Activated T-cell treated with anti-CD3 and anti-CD28 coated beads, Interleukin-2, amount 50 U/mL, for 4 hours (primary cell): ENCODE results near the gene RCOR2. TPM values are rescaled to one million over a fixed set of nuclear protein-coding genes. Genes with fewer than 3 reads are reported as not detected.

Experiments
- ATAC-seq, 2 donors: fragments of 200-7000 bp; cut with Tn5 transposase; one replicate each; pipeline ENCODE4 v1.10.0; 2021
- DNase-seq: peaks from one replicate; pipeline ENCODE4 v3.0.0-alpha.2; 2020
- H3K27me3 Mint-ChIP-seq: one replicate; pipeline ENCODE4 v1.8.0; 2021; ENCODE audit warnings: low read depth, mixed read lengths
- H3K36me3 Mint-ChIP-seq: one replicate; pipeline ENCODE4 v1.8.0; 2022; ENCODE audit warnings: mixed read lengths; ENCODE audit not compliant: insufficient read depth
- H3K4me1 Mint-ChIP-seq: one replicate; pipeline ENCODE4 v1.8.0; 2021; ENCODE audit warnings: low read depth, mixed read lengths
- H3K4me3 Mint-ChIP-seq: one replicate; pipeline ENCODE4 v1.8.0; 2021; ENCODE audit warnings: mild to moderate bottlenecking, moderate library complexity, mixed read lengths
- H3K9me3 Mint-ChIP-seq: one replicate; pipeline ENCODE4 v1.8.0; 2021; ENCODE audit warnings: mixed read lengths
- total RNA-seq, 3 donors: library from RNA; stranded (reverse); gene quantifications; one replicate each; pipeline ENCODE4 v1.2.1, GENCODE V29; 2021

Gene RCOR2
- total RNA-seq, 3 donors from 2014 or later, result 0.13 to 0.27 TPM; not detected in 1

DNA sequence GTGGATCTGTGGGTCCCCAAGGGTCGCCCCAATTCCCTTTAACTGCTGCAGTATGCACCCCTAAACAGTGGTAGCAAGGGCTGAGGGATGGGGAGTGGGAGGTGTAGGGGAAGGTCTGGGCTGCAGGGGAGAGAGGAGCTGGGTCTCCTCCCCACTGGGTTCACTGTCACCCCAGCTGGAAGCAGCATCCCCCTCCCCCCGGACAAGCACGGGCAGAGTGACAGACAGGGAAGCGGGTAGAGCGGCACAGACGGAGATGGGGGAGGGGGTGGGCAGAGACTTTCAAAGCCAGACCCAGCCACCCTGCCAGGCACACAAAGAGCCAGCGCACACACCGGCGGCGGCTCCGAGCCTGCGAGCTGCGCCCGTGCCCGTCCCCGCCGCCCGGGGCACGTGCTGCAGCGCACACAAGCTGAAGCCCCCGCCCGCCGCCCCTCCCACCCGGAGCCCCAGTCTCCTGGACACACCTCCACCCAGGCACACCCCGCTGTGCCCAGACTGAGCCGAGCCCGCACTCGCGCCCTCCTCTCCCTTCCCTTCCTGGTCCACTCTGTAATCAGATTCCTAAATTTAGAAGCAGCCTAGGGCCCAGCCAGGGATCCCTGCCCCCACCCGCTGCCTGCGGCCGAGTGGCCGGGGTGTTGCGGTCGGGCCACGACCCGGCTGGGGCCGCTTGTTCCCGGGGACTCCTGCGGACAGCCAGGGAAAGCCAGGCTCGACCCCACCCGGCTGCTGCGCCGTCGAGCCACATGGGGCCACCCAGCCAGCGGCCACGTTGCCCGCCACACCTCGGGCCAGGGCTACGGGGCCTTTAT is 935 bp upstream of the RCOR2 start:
- DNase-seq (peak; percentile 15), ATAC-seq (peak; percentile 7 to 15)

DNA sequence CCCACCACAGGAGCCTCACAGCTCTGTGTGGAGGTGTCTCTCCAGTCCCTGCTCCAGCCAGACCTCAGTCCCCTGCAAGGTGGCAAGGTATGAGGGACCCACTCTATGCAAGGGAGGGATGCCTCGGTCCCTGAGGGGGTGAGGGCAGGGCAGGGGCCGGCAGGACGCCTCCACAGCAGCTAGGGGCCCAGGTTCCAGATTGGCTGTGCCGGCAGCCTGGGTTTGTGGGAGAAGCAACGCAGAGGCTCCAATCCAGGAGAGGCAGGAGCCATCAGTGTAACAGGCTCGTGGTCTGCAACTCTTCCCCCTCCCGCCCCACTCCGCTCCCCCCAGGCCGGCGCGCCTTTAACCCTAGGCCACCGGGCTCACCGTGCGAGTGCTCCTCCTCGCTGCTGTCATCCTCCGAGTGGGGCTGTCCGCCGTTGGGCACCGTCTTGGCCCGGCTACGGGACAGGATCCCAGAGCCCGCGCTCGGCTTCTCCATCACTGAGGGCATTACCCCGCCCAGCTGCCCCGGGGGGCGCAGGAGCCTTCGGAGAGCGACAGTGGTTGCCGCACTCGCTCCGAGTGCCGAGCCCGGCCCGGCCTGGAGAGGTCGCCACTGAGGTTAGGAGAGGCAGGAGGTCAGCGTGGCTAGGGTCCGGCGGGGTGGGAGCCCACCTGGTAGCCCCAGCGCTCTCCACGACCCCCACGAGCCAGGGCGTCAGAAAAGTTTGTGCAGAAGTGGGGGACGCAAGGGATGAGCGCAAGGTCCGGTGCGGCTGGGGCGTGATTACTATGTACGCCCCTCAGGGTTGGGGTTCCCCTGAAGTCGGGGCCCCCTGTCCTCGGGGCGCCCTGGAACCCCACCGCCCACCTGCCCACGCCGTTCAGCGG is 765 bp downstream of the RCOR2 start:
- peaks cover 3% of the 10 kb centered on the region for H3K27me3 Mint-ChIP-seq
- peak; percentile 18 for DNase-seq

More for the DNA sequence above, 935 bp upstream of the RCOR2 start:
- Mint-ChIP-seq H3K9me3 (no peaks in the 10 kb centered on the region), H3K27me3 (peaks cover 3% of the 10 kb centered on the region), H3K36me3 (no peaks in the 10 kb centered on the region), H3K4me3 (peak overlapping the region; percentile 62), H3K4me1 (peaks cover 15% of the 10 kb centered on the region)

DNA sequence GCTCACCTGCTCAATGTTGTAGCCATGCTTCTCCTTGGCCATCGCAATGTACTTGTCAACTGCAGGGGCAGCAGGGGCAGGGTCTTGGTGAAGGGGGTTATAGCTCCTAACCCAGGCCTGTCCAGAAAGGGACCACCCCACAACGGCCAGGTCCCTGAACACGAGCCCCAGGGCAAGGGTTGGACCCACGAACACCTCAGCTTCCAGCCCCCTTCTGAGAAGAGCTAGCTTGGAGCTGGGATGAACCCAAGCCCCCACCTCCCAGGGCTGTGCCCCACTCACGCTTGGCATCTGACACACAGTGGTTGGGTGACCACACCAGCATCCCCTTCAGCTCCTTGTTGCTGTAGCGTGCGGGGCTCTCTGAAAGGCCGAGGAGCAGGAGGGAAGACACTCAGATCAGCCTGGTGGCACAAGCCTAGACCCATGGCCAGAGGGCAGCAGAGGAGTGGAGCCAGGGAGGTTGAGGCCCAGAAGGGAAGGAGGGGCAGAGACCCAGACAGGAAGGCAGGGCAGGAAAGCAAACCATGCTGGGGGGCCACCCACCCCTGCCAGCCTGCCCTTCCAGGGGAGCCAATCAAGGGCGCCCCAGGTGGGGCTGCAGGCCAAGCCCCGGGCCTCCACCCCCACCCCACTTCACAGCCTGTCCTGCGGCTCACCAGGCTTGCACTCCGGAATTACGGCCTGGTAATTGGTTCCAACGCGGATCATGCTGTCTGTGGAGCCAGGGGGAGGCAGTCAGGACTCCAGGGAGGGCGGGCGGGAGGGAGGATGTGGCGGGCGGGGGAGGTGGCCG is 1.9 kb downstream of the RCOR2 start:
- H3K4me3 Mint-ChIP-seq, result peak overlapping the region; percentile 62
- no peaks in the 10 kb centered on the region for H3K9me3 Mint-ChIP-seq
- no peak for ATAC-seq
- no peaks in the 10 kb centered on the region for H3K36me3 Mint-ChIP-seq
- peaks cover 17% of the 10 kb centered on the region for H3K4me1 Mint-ChIP-seq
- DNase-seq, result no peak
- H3K27me3 Mint-ChIP-seq, result peaks cover 3% of the 10 kb centered on the region

More for the DNA sequence above, 765 bp downstream of the RCOR2 start:
- H3K4me1 Mint-ChIP-seq, result peaks cover 15% of the 10 kb centered on the region
- H3K36me3 Mint-ChIP-seq, result no peaks in the 10 kb centered on the region
- H3K9me3 Mint-ChIP-seq, result no peaks in the 10 kb centered on the region
- peak; percentile 39 to 41 for ATAC-seq
- H3K4me3 Mint-ChIP-seq, result peak overlapping the region; percentile 79

DNA sequence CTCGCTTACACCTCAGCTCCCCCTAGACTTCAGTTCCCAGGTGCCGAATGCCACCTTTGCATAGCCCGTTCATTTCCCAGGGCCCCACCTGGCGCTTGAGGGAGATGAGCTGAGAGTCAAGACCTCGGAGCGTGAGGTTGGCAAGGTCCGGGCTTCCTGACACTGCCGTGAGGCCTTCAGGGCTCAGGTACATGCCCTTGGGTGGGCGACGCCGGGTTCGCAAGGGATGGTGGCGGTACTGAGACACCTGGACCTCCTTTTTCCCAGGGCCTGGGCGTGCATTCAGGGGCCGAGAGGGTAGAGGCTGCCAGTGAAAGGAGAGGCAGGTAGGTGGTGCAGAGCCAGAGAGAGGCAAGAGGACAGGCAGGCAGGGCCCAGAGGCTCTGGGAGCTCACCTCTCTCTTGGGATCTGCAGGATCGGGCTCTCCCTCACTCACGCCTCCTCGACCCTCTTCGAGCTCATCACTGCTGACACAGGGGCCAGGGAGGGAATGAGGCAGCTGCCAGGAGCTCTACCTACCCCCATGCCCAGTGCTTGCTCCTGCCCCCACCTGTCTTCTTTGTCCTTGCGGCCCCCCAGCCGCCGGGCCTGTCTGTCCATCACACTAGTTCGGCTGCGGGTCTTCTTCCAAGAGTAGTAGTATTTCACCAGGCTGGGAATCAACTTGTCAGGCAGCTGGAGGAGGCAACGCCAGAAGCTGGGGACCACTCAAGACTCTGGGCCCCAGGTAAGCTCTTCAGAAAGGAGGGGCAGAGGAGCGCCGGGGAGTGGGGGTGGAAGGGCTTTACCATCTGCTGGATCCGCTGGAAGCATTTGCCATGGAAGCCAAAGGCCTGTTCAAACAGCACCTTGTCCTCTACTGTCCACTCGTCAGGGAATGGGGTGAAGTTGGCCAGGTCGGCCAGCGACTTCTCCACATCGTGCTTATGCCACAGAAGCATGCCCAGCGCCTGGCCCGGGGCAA is 2.8 kb downstream of the RCOR2 start:
- Mint-ChIP-seq H3K4me3 (no peak overlapping the region), H3K27me3 (peaks cover 3% of the 10 kb centered on the region), H3K9me3 (no peaks in the 10 kb centered on the region), H3K4me1 (peaks cover 17% of the 10 kb centered on the region), H3K36me3 (no peaks in the 10 kb centered on the region)
- ATAC-seq (no peak), DNase-seq (no peak)

DNA sequence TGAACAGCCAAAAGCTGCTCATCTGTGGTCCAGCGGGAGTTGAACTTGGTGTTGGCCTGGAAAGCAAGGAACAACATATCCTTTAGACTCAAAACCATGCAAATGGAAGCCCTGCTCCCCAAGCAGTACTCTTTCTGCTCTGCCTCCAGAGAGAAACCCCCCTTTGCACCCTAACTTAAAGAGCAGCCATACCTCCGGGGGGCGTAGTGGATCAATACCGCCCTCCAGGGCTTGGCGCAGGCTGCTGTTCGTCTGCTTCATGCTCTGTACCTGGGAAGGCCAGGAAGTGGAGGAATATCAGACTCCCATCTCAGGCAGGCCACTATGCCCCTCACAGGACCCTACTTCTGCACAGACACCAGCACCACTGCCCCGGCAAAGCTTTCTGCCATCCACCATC is 4.3 kb downstream of the RCOR2 start:
- peaks cover 11% of the 10 kb centered on the region for H3K4me1 Mint-ChIP-seq
- no peak for ATAC-seq
- H3K27me3 Mint-ChIP-seq, result peaks cover 3% of the 10 kb centered on the region
- H3K4me3 Mint-ChIP-seq, result no peak overlapping the region
- H3K36me3 Mint-ChIP-seq, result no peaks in the 10 kb centered on the region
- no peak for DNase-seq
- H3K9me3 Mint-ChIP-seq, result no peaks in the 10 kb centered on the region

DNA sequence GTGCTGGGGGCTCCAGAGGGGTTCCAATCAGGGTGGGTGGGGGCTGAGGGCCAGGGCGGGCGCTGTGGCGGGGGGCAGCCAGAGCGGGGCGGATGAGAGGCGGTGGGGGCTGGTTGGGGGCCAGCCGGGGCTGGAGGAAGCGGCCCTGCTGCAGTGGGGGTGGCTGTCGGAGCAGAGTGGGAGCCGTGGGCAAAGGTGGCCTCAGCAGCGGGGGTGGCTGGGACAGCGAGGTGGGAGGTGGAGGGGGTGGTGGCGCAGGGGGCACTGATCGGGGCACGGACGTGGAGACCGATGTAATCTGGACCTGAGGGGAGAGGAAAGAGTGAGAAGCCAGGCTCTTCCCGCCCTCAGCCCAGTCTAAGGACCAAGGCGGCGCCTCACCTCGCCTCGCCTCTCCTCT is 5.1 kb downstream of the RCOR2 start:
- Mint-ChIP-seq H3K4me3 (no peak overlapping the region), H3K4me1 (peaks cover 9% of the 10 kb centered on the region), H3K27me3 (peaks cover 3% of the 10 kb centered on the region), H3K9me3 (no peaks in the 10 kb centered on the region), H3K36me3 (peaks cover under 1% of the 10 kb centered on the region)
- ATAC-seq (no peak), DNase-seq (no peak)

DNA sequence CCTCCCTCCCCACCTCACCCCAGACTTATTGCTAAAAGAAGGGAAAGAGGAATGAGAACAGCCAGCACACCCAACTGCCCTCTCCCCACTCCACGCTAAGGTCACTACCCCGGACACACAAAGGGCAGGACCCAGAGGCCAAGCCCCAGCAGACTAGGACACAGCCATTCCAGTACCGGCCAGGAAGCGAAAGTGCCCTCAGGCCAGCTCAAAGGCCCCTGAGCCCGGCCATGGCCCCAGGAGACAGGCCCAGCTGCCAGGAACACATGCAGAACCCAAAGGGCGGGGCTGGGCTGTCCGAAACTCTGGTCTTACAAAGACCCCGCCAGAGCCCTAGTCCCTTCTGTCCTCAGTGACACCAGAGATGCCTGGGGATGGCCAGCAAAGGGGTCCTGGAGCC is 5.5 kb downstream of the RCOR2 start:
- Mint-ChIP-seq H3K9me3 (no peaks in the 10 kb centered on the region), H3K27me3 (peaks cover 3% of the 10 kb centered on the region), H3K36me3 (peaks cover 3% of the 10 kb centered on the region), H3K4me1 (peaks cover 8% of the 10 kb centered on the region), H3K4me3 (no peak overlapping the region)
- DNase-seq (no peak), ATAC-seq (no peak)

DNA sequence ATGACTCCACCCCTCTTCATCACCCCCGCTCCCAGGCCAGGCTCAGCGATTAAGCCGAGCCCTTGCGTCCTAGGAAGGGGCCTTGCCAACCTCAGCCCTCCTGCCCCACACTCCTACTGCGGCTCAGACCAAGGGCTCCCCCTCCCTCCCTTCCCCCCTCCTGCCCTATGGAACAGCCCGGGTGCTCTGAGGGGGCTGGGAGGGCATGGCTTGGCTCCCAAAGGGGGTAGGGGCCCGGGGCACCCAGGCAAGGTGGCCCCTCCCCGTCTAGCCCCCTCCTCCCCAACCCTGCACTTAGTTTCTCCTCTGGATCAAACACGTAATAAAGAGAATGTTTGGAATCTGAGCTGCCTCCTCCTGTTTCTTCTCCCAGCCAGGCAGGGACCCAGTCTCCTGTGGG is 6.3 kb downstream of the RCOR2 start:
- no peaks in the 10 kb centered on the region for H3K9me3 Mint-ChIP-seq
- H3K36me3 Mint-ChIP-seq, result peaks cover 6% of the 10 kb centered on the region
- no peak overlapping the region for H3K4me3 Mint-ChIP-seq
- peaks cover 3% of the 10 kb centered on the region for H3K27me3 Mint-ChIP-seq
- ATAC-seq (no peak), DNase-seq (no peak)
- peaks cover 7% of the 10 kb centered on the region for H3K4me1 Mint-ChIP-seq

DNA sequence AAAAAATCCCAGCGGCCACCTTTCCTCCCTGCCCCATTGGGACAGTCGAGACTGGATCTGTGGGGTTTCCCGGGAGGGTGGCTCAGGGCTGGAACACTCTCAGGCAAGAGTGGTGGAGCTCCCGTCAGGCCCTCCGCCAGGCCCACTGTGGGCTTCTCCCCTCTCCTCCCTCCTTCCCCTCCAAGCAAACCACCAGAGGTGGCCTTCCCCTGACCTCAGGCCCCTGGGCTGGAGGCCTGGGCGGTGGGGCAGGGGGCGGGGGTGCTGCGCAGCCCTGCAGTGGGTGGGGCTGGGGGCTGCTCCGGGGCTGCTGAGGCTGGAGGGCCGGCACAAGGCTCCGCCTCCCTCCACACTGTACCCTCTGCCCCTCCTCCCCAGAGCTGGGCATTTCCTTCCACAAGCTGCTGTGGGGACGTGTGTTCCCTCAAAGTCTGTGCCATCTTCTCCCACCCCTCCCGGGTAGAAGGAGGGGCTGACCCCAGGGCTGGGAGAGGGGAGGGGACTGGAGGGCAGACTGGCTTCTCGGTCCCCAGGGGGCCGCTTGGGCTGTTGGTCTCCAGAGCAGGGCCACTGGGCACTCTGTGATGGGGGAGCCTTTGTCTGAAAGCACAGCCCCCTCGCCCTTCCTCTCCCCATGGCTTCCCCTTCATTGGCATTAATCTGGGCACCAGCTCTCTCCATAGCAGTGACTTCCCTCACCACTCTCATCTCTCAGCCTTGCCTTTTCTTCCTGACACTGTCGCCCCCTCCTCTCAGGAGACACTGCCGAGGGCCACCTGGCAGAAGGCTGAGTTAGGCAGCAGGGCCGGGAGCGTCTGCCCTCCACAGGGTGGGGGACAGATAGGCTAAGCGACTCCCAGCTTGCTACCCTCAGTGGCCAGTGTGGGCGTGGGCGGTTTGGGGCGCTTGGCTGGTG is 7.1 kb downstream of the RCOR2 start:
- H3K4me3 Mint-ChIP-seq, result no peak overlapping the region
- H3K27me3 Mint-ChIP-seq, result no peaks in the 10 kb centered on the region
- H3K36me3 Mint-ChIP-seq, result peaks cover 9% of the 10 kb centered on the region
- peaks cover 3% of the 10 kb centered on the region for H3K4me1 Mint-ChIP-seq
- no peak for DNase-seq
- ATAC-seq, result no peak
- H3K9me3 Mint-ChIP-seq, result no peaks in the 10 kb centered on the region

DNA sequence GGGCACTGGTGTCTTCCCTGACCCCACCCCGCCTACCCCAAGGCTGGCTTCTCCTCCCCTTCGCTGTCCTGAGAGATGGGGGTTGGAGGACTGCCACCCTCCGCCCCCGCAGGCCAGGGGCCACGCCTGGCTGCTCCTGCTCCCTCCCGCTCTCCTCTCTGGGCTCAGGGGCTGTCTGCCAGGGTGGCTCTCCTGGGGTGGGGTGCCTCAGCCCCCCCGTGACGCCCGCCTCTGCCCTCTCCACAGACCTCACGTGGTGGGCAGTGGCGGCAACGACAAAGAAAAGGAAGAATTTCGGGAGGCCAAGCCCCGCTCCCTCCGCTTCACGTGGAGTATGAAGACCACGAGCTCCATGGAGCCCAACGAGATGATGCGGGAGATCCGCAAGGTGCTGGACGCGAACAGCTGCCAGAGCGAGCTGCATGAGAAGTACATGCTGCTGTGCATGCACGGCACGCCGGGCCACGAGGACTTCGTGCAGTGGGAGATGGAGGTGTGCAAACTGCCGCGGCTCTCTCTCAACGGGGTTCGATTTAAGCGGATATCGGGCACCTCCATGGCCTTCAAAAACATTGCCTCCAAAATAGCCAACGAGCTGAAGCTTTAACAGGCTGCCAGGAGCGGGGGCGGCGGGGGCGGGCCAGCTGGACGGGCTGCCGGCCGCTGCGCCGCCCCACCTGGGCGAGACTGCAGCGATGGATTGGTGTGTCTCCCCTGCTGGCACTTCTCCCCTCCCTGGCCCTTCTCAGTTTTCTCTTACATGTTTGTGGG is 8.1 kb downstream of the RCOR2 start:
- DNase-seq (no peak), ATAC-seq (no peak)
- H3K27me3 Mint-ChIP-seq, result no peaks in the 10 kb centered on the region
- H3K4me1 Mint-ChIP-seq, result peaks cover 3% of the 10 kb centered on the region
- no peak overlapping the region for H3K4me3 Mint-ChIP-seq
- no peaks in the 10 kb centered on the region for H3K9me3 Mint-ChIP-seq
- peaks cover 18% of the 10 kb centered on the region for H3K36me3 Mint-ChIP-seq

DNA sequence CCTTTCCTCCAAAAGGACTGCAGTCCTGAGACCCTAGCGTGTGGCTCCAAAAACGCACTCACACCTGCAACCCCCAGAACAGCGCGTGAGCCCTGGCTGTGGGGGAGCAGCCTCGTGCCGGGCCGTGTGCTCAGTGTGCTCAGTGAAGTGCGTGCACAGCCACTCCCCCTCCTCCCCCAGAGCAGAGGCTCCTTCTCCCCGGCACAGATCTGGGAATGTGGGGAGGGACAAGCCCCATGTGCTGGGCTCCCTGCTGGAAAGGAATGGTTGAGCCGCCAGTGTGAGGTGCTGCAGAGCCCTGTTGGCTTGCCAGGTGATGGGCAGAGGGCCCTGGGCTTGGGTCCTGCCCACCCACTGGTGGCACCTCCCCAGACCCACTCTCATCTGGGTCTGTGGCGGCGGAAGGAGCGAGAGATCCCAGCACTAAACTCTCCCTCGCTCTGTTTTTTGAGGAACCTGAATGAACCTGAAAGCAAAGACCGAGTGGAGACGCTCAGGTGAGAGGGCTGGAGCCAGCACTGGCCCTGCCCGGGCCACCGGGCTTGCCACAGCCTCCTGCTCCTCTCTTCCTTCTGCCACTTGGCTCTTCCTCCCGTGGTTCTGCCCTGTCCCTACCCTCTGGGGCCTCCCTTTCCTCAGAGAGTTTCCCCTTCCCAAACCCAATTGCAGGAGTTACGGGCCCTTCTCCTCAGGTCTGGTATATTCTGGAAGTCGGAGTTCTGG is 9.0 kb downstream of the RCOR2 start:
- DNase-seq (no peak), ATAC-seq (no peak)
- Mint-ChIP-seq H3K4me3 (no peak overlapping the region), H3K36me3 (peaks cover 25% of the 10 kb centered on the region), H3K4me1 (peaks cover 3% of the 10 kb centered on the region), H3K9me3 (no peaks in the 10 kb centered on the region), H3K27me3 (no peaks in the 10 kb centered on the region)
